Suppressor macrophage treated with lipopolysaccharide for 4 hours (primary cell): ENCODE results near the gene IGLON5.
A peak's percentile ranks its signal among the peaks of the same experiment; 100 is the strongest.

Experiments
- DNase-seq: peaks from one replicate; pipeline ENCODE4 v3.0.0-alpha.2; 2020

The IGLON5 gene

GRCh38 chr19:51366389-51367254 lies 55.2 kb downstream of the IGLON5 start:
- peak; percentile 98 for DNase-seq

GRCh38 chr19:51367255-51367564 lies 55.8 kb downstream of the IGLON5 start:
- no peak for DNase-seq

- DNase-seq, result peak; percentile 98
These were observed 56.3 kb downstream of the IGLON5 start for GRCh38 chr19:51367565-51368365.

- DNase-seq, result no peak
These were observed 57.2 kb downstream of the IGLON5 start, which contains the start of gene CLDND2 for GRCh38 chr19:51368366-51369282. TSS of gene CLDND2 (minus strand) at chr19:51369003. CDS start at chr19:51368577, 426 bp downstream.

GRCh38 chr19:51370230-51370629 lies 58.8 kb downstream of the IGLON5 start:
- no peak for DNase-seq

- no peak for DNase-seq
These were observed 59.8 kb downstream of the IGLON5 start for GRCh38 chr19:51371186-51371690.

- no peak for DNase-seq
These were observed 60.7 kb downstream of the IGLON5 start for GRCh38 chr19:51372021-51372648.

- peak; percentile 22 for DNase-seq
These were observed 61.4 kb downstream of the IGLON5 start, which contains the start of gene NKG7 for GRCh38 chr19:51372649-51373504. TSS of gene NKG7 (minus strand) at chr19:51372654. CDS start at chr19:51372535, 119 bp downstream.

- peak; percentile 23 for DNase-seq
These were observed 64.2 kb downstream of the IGLON5 start for GRCh38 chr19:51375504-51376221.

GRCh38 chr19:51377422-51377821 lies 66.0 kb downstream of the IGLON5 start:
- DNase-seq, result no peak

- no peak for DNase-seq
These were observed 68.9 kb downstream of the IGLON5 start for GRCh38 chr19:51380379-51380778.
